Measurements from ENCODE around the gene IGF2BP1.
A peak's percentile ranks its signal among the peaks of the same experiment; 100 is the strongest.

IGF2BP1 gene

GRCh38 chr17:48995974-48996721 is 1.0 kb upstream of the IGF2BP1 start:
- TF ChIP-seq CTCF (IDR thresholded peaks at IDR 0.05; ENCODE audit: low read depth, low read length), result no peak
- H3K4me3 ChIP-seq (ENCODE audit: low read depth, low read length), result peak overlapping the region; percentile 86

DNA sequence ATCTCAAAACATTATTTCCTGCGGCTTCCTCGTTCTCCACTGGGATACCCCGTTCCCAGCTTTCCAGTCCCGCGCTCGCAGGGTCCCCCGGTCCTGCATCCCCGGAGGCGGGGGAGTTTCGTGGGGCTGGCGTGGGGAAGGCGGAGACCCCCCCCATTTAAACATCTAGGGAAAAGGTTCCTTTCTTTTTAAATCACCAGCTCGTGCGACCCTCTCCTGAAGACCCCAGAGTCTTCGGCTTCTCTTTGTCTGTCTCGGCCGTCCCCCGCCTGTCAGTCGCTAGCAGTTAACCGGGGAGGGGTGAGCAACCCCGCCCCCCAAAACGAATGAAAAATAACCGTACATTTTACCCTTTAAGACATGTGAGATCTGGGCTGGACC is 473 bp upstream of the IGF2BP1 start:
- TF ChIP-seq CTCF (IDR thresholded peaks at IDR 0.05; ENCODE audit: low read depth, low read length), result no peak
- H3K4me3 ChIP-seq (ENCODE audit: low read depth, low read length), result peak overlapping the region; percentile 86

DNA sequence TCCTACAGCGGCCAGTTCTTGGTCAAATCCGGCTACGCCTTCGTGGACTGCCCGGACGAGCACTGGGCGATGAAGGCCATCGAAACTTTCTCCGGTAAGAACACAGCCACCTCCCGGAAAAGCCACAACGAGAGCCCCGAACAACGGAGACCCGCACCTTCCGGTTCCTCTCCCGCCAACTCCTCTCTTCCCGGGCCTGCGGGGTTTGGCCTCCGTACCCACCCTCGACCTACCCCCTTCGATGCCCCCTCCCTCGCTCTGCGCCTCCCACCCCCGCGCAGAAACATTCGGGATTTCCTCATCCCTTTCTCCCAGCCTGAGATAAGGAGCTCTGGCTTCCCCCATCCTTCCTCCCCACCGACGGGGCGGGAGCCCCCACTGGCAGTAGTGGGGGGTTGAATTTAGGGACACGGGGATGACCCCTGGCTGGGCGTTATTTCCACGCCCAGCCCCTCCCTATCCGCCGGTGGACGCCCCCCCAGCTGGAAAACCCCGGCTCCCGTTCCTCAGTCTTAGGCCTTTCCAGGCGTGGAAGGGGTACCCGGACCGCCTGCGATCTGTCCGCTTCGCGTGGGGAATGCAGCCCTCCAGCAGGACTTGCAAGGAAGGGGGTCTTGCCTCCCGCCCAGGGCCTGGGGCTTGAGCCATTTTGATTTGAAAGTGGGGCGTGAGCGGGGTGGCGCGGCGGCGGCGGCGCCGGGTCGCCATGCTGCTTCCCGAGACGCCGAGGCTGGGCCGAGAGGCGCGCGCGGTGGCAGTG is 822 bp downstream of the IGF2BP1 start:
- TF ChIP-seq CTCF (IDR thresholded peaks at IDR 0.05; ENCODE audit: low read depth, low read length), result no peak
- peak overlapping the region; percentile 86 for H3K4me3 ChIP-seq (ENCODE audit: low read depth, low read length)

DNA sequence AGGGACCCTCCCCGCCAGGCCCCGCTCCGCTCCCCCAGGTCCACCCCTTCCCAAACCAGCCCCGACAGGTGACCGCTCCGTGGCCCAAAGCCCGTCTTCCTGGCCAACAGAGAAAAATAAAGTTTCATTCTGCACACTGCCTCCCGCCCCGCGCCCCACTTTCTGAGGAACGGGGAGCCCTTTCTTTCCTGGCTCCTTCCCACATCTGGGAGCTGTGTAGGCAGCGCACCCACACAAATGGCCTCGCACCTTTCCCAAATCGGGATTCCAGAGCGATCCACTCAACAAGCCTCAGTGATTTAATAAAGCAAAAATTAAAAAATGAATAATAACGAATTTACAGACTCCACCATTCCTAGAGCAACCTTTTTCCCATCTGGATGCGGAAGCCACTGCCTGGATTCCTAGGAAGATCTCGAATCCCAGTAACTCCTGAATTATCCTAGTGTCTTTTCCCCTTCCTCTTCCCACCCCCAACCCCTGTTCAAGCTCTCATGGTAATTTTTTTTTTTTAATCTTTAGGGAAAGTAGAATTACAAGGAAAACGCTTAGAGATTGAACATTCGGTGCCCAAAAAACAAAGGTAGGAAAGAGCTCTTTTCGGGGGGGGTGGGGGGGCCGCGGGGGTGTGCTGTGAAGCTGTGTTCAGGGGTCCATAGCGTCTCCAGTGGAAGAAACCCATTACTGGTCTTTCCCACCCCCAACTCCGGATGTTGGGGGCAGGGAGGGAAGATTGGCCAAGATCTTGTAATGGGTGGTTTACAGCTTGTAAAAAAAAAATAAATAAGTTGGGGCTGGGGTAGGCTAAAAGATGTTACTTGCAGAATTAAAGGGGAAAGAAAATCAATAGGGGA is 1.6 kb downstream of the IGF2BP1 start:
- H3K4me3 ChIP-seq (ENCODE audit: low read depth, low read length), result peak overlapping the region; percentile 86
- TF ChIP-seq CTCF (IDR thresholded peaks at IDR 0.05; ENCODE audit: low read depth, low read length), result no peak; the same call in 1 of the 2 replicates

- no peak for TF ChIP-seq CTCF (IDR thresholded peaks at IDR 0.05; ENCODE audit: low read depth, low read length)
- peak overlapping the region; percentile 86 for H3K4me3 ChIP-seq (ENCODE audit: low read depth, low read length)
Observed at GRCh38 chr17:49000943-49001342, 3.8 kb downstream of the IGF2BP1 start.

DNA sequence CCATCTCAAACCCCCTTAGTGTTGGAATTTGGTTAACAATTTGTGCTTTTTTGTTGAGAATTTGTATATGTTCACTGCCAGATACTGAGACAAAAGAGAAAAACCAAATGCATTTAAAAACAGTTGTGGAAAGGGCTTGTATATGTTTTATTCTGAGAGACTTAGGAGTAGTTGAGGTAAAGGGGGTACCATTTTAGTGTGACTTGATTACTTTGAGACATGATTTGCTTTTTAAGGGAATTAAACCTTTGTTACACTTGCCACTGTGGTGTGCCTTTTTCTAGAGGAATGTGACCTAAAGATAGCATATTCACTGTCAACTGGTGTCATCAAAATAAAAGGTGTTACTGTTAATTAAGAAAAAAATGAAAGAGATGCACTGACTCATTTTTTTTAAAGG is 4.5 kb downstream of the IGF2BP1 start:
- H3K4me3 ChIP-seq (ENCODE audit: low read depth, low read length), result peak overlapping the region; percentile 86
- TF ChIP-seq CTCF (IDR thresholded peaks at IDR 0.05; ENCODE audit: low read depth, low read length), result no peak
